Inferior parietal cortex (tissue), 1 donor: Measurements from ENCODE around the gene PRKAG3.
"Not testable (repeated sequence)": the region's sequence is repeated elsewhere in the genome, so short reads cannot be mapped to it uniquely, and the experiment has no call there.

Source experiments
- DNase-seq: peaks from one replicate; pipeline ENCODE4 v3.0.0-alpha.2; 2016; ENCODE audit errors: extremely low spot score

Gene PRKAG3

DNA sequence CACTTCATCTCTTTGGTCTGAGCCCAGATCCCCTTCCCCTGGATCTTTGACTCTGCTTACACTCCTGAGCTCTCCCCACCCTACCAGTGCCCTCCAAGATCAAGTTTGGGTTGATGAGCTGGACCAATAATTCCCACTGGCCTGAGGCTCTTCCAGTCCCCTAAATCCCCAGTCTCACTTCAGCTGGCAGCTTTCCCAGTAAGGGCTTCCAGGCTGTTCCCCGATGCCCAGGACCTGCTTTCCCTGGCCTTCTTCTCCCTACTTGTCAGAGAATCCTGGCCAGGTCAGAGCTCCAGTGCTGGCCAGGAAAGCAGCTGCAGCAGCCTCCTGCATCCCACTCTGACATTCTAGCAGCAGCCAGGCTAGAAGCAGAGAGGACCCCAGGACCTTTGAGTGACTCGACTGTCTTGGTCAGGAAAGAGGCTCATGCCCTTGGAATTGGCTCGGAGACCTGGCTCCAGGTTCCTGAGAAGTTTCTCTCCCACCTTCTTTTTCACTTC is 31.5 kb upstream of the PRKAG3 start:
- no peak for DNase-seq

DNA sequence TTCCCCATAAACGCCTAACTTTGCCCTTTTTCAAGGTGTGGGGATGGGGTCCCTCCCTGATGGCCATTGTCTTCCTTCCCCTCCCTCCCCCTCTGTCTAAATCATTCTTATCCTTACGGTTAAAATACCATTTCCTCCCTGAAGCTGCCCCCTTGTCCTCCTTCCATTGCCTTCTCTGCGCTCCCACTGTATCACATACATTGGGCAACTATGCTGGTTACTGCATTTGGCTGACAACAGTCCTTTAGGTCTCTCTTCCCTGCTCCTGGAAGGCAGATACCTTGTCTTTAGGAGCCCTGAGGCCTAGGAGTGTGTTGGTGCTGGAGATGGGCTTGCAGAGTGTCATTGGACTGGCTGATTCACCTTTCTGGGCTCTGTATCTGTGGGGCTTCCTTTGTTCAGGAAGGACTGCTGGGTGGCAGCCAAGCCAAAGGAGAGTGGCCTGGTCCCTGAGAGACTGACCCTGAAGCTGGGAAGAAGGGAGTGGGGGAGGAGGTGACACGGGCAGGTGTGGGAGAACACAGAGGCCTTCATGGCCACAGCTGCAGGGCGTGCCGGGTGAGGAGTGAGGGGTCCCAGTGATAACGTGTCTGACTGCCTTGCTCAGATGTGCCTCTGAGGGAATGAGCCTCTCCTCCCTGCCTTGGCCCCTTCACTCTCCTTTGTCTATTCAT is 30.2 kb upstream of the PRKAG3 start:
- no peak for DNase-seq

- DNase-seq, result no peak
These were observed 29.4 kb upstream of the PRKAG3 start for GRCh38 chr2:218860950-218861381.

GRCh38 chr2:218859988-218860831 is 28.6 kb upstream of the PRKAG3 start:
- no peak for DNase-seq

DNA sequence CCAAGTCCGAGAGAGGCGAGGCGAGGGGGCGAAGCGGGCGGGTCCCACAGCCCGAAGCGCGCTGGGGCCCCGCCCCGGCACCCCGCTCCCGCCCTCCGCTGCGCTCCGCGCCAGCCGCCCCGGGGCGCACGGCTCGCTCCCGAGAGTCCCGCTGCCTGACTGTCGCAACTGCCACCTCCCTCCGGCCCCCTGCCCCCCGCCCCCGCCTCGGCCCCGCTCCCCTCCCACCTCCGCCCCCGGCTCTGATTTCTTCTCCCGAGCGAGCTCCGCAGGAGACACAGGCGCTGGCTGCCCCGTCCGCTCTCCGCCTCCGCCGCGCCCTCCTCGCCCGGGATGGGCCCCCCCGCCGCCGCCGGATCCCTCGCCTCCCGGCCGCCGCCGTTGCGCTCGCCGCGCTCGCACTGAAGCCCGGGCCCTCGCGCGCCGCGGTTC is 28.0 kb upstream of the PRKAG3 start, which contains the start of gene WNT6:
Gene WNT6 (plus strand): TSS at position 250 of the 432 bp plus-strand sequence. CDS start 233 bp downstream, outside the sequence.
- no peak for DNase-seq

- no peak for DNase-seq
These were observed 27.3 kb upstream of the PRKAG3 start for GRCh38 chr2:218858671-218859555.

- no peak for DNase-seq
These were observed 26.5 kb upstream of the PRKAG3 start for GRCh38 chr2:218858138-218858445.

DNA sequence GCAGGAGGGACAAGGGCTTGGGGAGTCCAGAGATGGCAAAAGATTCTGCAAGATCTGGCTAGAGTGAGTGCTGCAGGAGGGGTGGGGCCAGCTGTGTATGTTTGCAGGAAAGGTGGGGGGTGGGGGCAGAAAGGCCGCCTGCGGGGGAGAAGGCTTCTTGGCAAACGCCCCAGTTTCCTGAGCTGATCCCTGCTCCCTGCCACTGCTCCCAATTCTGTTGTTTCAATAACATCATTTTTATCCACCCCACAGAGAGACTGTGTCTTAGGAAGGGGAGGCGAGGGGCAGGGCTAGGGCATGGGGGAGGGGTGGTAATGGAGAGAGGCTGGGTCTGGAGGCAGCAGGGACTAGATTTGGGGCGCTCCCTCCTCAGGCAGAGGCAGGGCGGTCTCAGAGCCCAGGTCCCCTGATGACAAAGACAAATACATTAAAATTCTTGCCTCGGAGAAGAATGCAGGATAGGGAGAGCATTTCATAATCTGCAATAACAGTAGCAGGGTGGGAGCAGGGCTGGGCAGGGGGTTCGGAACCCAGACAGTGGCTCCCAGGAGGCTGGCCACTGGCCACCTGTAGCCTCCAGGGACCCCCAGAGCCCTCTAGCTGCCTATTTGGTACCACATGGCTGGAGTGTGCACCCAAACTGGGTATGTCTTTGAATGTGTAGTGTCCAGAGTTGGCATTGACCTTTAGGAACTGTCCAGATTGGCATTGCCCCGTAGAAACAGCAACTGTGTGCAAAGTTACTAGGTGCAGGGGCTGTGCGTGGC is 26.0 kb upstream of the PRKAG3 start:
- DNase-seq, result no peak

GRCh38 chr2:218856896-218857243 is 25.3 kb upstream of the PRKAG3 start:
- no peak for DNase-seq

GRCh38 chr2:218856167-218856895 is 24.7 kb upstream of the PRKAG3 start:
- no peak for DNase-seq

DNA sequence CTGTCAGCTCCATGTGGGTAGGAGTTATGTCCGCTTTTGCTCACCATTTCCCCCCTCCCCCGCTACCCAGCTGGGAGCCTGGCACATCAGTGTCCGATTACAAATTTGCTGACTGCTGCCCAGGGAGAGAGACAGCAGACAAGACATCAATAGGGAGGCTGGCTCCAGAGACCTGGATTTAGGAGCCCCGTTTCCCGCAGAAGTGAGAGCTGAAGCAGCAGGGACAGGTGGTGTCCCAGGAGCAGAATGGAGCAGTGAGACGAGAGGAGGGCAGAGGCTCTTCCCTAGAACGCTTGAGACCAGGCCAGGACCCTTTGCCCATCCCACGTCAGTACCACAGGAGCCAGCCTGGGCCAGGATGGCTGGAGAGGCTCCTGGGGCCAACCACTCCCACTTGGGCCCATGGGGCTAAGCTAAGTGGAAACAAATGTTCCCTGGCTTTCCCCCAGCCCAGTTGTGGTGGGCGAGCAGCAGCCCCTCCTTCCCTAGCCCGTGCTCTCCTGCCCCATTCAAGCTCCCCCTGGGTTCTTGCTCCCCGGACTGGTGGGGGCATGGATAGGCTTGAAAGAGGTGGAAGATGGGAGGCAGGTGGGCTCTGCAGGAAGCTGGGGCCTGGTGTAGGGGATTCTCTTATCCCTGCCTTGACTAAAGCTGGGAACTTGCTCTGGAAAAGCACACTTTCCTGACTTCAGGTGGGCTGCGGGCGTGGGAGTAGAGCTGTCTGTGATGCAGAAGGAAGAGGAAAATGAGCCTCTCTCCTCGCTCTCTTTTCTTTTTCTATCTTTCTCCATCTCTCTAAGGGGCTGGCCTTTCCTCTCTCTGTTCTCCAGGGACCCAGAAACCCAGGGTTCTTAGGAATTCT is 23.9 kb upstream of the PRKAG3 start:
- DNase-seq, result no peak

GRCh38 chr2:218854860-218855259 is 23.3 kb upstream of the PRKAG3 start:
- no peak for DNase-seq

- DNase-seq, result no peak
These were observed 22.2 kb upstream of the PRKAG3 start for GRCh38 chr2:218853766-218854165.

DNA sequence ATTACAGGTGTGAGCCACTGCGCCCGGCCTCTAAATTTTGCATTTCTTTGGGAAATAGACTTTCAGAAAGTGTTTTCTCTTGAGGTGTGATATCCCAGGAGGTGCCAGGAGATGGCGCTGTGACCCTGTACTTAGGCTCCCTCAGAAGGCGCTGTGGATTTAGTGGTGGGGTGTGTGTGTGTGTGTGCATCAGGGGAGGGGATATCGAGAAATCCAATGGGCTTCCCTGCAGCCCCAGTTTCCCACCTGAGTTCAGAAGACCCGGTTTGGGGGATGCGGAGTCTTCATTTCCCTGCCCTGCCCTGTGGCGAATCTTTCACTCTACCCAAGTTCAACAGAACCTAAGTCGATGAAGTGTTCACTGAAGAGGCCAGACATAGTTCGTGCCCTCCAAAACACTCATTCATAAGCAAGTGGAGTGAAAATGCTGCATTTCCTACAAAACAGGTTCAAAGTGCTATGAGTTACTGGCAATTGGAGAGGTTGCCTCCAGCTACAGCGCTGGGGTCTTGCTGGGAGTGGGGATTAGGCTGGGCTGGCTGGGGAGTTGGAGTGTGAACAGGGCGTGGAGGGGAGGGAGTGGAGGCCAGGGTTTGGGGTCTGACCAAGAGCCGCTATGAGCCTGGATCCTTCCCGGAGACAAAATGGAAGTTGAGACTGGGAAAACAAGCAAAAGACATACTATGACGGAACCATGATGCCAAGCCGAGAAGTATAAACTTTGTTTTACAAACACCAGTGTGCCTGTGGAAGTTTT is 21.5 kb upstream of the PRKAG3 start:
- peak; percentile 70 for DNase-seq

DNA sequence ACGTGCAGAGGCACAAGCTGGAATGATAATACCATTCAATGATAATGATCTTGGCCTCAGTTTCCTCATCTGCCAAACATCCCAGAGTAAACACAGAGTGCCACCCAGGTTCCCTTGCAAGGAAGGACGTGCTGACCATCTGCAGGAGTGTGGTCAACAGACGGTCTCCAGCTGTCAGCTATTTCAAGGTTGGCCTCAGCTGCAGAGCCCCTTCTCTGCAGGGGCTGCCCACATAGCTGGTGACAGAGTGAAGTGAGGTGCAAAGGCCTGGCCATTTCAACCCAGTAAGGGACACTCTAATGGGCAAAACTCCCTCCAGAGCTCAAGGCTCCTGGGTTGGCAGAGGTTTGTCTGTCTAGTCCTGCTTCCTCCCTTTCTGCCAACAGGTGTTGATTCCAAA is 19.7 kb upstream of the PRKAG3 start:
- no peak for DNase-seq

- no peak for DNase-seq
These were observed 19.2 kb upstream of the PRKAG3 start for GRCh38 chr2:218850796-218851195.

- no peak for DNase-seq
These were observed 18.1 kb upstream of the PRKAG3 start for GRCh38 chr2:218849721-218850120.

- DNase-seq, result not testable (repeated sequence)
These were observed 15.4 kb upstream of the PRKAG3 start for GRCh38 chr2:218846963-218847362.

GRCh38 chr2:218844334-218844733 is 12.7 kb upstream of the PRKAG3 start:
- DNase-seq, result not testable (repeated sequence)
